GM12801 (cell line): ENCODE results near the gene POU3F4.

Experiments
- TF ChIP-seq, protein P1 (sequence below): IDR thresholded peaks from one replicate; pipeline ENCODE4 v1.5.1; 2011; ENCODE audit warnings: control low read depth; ENCODE audit not compliant: insufficient read length; ENCODE audit errors: extremely low read depth

The POU3F4 gene

DNA sequence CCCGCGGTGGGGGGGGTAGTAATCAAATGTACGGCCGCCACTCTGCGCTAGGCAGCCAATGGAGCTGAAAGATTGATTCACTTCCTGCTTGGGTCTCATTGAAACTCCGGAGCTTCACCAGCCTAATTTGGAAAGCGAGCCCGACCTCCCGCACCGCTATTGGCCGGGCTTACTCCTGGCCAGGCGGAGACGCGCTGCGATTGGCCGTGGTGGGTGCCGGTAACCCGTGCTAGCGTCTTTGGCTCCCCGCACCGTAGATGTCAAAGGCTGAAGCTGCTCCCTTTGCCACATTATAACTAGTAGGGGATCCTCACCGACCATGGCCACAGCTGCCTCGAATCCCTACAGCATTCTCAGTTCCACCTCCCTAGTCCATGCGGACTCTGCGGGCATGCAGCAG, at the start of gene POU3F4:
Gene POU3F4 (plus strand): TSS at position 285 of the 400 bp plus-strand sequence. CDS start 35 bp downstream, at position 320.
- TF ChIP-seq, protein P1, sequence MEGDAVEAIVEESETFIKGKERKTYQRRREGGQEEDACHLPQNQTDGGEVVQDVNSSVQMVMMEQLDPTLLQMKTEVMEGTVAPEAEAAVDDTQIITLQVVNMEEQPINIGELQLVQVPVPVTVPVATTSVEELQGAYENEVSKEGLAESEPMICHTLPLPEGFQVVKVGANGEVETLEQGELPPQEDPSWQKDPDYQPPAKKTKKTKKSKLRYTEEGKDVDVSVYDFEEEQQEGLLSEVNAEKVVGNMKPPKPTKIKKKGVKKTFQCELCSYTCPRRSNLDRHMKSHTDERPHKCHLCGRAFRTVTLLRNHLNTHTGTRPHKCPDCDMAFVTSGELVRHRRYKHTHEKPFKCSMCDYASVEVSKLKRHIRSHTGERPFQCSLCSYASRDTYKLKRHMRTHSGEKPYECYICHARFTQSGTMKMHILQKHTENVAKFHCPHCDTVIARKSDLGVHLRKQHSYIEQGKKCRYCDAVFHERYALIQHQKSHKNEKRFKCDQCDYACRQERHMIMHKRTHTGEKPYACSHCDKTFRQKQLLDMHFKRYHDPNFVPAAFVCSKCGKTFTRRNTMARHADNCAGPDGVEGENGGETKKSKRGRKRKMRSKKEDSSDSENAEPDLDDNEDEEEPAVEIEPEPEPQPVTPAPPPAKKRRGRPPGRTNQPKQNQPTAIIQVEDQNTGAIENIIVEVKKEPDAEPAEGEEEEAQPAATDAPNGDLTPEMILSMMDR: no peak

DNA sequence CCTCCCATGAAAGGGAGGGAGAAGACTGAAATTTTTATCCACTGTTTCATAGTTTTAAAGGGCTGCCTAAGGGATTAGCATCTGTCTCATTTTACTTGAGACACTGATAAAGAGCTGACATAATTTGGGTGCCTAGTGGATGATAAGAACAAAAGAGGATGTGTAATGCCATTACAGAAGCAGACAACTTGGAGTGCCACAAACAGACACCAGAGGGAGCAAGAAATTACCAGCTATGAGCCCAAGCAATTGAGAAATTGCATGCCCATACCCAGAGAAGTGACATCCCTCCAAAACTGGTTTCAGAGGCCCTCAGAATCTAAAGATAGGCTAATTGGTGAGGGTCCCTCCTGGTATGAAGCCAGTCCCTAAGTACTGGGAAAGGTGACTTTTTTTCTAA, 38.5 kb upstream of the POU3F4 start:
- TF ChIP-seq, protein P1: no peak

DNA sequence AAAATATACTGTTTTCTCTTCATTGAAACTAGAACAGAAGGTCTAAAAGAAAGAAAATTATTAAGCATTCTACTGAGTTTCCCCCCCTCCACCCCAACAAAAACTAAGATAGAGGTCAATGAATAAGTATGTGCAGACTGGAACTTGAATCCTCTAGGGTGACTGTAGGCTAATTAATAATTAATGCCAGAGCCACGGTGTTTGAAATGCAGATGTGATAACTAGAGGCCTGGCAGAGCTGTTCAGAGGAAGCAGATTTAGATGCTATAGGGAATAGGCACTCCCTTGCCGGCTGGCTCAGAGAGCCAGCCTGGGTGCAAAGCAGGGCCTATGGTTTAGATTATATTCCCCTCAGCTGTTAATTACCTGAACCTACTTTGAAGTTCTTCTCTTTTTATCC, 12.2 kb upstream of the POU3F4 start:
- TF ChIP-seq, protein P1: no peak

DNA sequence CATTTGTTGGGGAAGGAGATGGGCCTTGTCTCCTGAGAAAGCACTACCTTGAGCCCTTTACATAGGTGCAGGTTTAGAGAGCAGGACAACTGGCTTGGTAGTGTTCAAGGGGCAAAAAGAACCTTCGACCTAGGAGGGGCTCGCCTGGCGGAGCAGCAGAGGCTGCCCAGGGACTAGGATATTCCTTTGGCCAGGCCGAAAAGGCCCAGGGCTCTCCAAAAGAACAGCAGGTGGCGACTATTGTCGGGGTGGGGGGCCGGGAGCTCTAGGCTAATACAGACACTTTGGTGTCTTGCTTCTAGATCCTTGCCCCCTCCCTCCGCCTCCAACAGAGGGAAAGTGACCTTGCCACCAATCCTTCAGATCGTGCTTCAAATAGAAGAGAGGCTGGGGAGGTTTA, 7.1 kb upstream of the POU3F4 start:
- TF ChIP-seq, protein P1: no peak

DNA sequence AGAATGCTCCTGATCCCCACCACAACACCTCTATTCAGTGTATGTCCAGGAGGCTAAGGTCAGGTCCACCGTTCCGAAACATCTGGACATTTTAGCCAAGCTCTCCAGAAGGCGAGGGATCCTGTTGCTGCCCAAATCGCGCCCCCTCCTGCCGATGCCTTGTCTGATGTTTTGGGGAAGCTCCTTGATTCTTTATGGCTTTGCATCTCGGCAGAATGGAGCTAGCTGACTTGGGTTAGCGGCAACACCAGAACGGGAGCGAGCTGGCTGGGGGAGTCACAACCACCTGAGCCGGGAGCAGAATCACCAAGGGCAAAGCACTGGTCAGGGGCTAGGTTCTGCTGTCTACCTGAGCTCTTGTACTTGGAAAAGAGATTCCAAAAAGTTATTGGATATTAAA, 6.6 kb upstream of the POU3F4 start:
- TF ChIP-seq, protein P1: no peak

DNA sequence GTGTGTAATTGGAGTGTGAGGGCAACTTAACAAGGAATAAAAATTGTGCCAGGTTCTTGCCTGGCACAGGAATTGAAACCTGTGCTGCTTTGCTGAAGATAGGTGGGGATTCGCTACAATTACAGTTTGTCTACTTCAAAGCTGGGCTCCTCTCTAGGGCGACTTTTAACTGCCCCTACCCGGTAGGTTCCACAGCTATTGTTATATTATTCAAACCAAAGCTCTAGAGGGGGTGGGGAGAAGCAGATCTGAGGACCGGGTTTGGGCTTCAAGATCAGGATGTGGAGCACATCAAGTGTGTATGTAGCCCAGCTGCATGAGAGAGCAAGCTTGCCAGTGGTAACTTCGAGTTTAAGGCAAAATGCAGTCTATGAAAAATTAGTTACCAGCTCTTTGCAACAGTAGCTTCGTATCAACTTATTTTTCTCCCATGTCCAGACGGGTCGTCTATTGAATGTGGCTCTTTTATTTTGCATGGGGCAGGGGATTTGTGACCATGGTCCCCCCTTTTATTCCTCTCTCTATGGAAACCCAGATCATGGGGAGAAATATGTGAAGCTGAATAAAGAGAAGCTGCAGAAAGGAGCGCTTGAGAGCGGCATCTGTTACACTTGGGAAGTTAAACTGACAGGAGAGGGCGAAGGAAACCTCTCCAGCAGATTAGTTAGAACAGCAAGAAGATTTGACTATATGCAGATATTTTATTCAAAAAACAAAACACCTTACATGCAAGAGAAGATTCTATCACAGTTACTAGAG, 3.2 kb upstream of the POU3F4 start:
- TF ChIP-seq, protein P1: no peak

DNA sequence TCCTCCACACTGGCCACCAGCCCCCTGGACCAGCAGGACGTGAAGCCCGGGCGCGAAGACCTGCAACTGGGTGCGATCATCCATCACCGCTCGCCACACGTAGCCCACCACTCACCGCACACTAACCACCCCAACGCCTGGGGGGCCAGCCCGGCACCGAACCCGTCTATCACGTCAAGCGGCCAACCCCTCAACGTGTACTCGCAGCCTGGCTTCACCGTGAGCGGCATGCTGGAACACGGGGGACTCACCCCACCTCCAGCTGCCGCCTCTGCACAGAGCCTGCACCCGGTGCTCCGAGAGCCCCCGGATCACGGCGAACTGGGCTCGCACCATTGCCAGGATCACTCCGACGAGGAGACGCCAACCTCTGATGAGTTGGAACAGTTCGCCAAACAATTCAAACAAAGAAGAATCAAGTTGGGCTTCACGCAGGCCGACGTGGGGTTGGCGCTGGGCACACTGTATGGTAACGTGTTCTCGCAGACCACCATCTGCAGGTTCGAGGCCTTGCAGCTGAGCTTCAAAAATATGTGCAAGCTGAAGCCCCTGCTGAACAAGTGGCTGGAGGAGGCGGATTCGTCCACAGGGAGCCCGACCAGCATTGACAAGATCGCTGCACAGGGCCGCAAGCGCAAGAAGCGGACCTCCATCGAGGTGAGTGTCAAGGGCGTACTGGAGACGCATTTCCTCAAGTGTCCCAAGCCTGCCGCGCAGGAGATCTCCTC, 600 bp downstream of the POU3F4 start:
- TF ChIP-seq, protein P1: no peak
